Mucosa of descending colon (tissue), 3 donors: ENCODE data around the gene CACNB4. TPM values are rescaled to one million over a fixed set of nuclear protein-coding genes. Genes with fewer than 3 reads are reported as not detected.

ENCODE experiments used
- ATAC-seq: fragments of 200-7000 bp; cut with Tn5 transposase; one replicate; pipeline ENCODE4 v1.9.1; 2020; ENCODE audit warnings: mild to moderate bottlenecking, moderate library complexity
- DNase-seq, 3 donors: peaks; one replicate each; pipeline ENCODE4 v3.0.0-alpha.2; 2020
- H3K36me3 ChIP-seq: fragments of 200-600 bp; one replicate; pipeline ENCODE4 v1.8.0; 2021; ENCODE audit warnings: low read depth, mild to moderate bottlenecking
- H3K4me1 ChIP-seq: fragments of 200-600 bp; one replicate; pipeline ENCODE4 v1.8.0; 2021; ENCODE audit warnings: low read depth, mild to moderate bottlenecking
- H3K4me3 ChIP-seq: fragments of 200-600 bp; one replicate; pipeline ENCODE4 v1.8.0; 2021; ENCODE audit warnings: mild to moderate bottlenecking
- H3K9me3 ChIP-seq: fragments of 200-600 bp; one replicate; pipeline ENCODE4 v1.8.0; 2021; ENCODE audit warnings: mild to moderate bottlenecking
- intact Hi-C, 2 donors: fragments of 100-400 bp; cut with DNase I in 1 of 2; cut with micrococcal nuclease in 1 of 2; formaldehyde crosslinking; loops; one replicate each; pipeline versions ENCODE4 v1.11.0 to v1.11.1; 2022; cut with DNase I, micrococcal nuclease
- total RNA-seq, 3 donors: library from RNA; stranded (reverse); fragmentation: NEBNext Ultra II Directional in 2 of 3; extraction: Animal tissue kit (Norgen Biotek cat#: 25700) in 2 of 3; gene quantifications; one replicate each; pipeline versions ENCODE4 v1.2.1 to v1.2.4, GENCODE V29; 2021 to 2023
- TF ChIP-seq, protein P1 (sequence below): fragments of 200-600 bp; IDR thresholded peaks from one replicate; pipeline ENCODE4 v1.8.0; 2022; ENCODE audit warnings: antibody characterized with exemption, mild to moderate bottlenecking
- donor health status: DM: no; HTN: no; CAD: no; lungs with moderate emphysema.
- donor health status: DM: no; HTN: no; CAD: no.
- donor health status: DM: no; HTN: yes; CAD: no.

Gene CACNB4
- total RNA-seq, 3 donors from 2014 or later: 1.0 to 1.8 (median 1.4) TPM

DNA sequence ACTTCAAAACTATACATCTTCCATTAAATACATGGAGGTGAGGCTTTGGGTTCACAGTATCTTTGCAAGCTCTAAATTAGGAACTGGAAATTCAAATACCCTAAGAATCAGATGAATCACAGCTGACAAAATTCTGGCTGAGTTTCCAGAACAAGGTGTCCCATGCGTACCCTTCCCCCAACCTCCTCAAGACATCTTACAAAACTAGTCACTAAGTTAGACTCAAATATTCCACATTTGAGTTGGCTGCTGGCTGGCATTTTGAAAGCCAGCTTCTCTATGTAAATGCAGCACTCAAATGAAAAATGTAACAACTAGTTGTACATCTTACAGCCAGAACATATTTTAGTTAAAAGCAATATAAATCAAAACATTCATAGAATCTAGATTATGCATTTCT, 139.6 kb downstream of the CACNB4 start:
- no peak for DNase-seq
- Histone ChIP-seq H3K4me1 (no peaks in the 10 kb centered on the region), H3K4me3 (no peak overlapping the region), H3K36me3 (no peaks in the 10 kb centered on the region), H3K9me3 (no peaks in the 10 kb centered on the region)
- no peak for ATAC-seq
- TF ChIP-seq, protein P1, sequence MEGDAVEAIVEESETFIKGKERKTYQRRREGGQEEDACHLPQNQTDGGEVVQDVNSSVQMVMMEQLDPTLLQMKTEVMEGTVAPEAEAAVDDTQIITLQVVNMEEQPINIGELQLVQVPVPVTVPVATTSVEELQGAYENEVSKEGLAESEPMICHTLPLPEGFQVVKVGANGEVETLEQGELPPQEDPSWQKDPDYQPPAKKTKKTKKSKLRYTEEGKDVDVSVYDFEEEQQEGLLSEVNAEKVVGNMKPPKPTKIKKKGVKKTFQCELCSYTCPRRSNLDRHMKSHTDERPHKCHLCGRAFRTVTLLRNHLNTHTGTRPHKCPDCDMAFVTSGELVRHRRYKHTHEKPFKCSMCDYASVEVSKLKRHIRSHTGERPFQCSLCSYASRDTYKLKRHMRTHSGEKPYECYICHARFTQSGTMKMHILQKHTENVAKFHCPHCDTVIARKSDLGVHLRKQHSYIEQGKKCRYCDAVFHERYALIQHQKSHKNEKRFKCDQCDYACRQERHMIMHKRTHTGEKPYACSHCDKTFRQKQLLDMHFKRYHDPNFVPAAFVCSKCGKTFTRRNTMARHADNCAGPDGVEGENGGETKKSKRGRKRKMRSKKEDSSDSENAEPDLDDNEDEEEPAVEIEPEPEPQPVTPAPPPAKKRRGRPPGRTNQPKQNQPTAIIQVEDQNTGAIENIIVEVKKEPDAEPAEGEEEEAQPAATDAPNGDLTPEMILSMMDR: no peak
- intact Hi-C loops: no loop called here

DNA sequence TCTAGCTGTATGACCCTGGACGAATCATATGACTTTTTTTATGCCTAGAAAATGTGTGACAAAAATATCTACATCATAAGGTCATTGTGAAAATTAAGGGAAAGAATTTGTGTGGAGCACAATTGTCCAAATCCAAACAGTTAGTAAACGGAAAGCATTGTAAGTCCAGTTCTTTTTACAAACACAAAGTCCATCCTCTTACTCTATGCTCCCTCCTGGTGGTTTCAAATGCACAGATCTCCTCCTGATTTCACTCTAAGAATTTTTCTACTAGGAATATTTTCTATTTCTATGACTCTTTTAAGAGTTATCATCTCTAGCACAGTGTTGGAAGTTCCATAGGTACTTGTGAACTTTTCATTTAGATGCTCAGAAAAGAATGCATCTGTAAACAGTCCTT, 145.4 kb downstream of the CACNB4 start:
- Histone ChIP-seq H3K9me3 (no peaks in the 10 kb centered on the region), H3K4me3 (no peak overlapping the region), H3K36me3 (no peaks in the 10 kb centered on the region), H3K4me1 (no peaks in the 10 kb centered on the region)
- no peak for ATAC-seq
- DNase-seq: no peak
- TF ChIP-seq, protein P1: no peak
- intact Hi-C loops: no loop called here

DNA sequence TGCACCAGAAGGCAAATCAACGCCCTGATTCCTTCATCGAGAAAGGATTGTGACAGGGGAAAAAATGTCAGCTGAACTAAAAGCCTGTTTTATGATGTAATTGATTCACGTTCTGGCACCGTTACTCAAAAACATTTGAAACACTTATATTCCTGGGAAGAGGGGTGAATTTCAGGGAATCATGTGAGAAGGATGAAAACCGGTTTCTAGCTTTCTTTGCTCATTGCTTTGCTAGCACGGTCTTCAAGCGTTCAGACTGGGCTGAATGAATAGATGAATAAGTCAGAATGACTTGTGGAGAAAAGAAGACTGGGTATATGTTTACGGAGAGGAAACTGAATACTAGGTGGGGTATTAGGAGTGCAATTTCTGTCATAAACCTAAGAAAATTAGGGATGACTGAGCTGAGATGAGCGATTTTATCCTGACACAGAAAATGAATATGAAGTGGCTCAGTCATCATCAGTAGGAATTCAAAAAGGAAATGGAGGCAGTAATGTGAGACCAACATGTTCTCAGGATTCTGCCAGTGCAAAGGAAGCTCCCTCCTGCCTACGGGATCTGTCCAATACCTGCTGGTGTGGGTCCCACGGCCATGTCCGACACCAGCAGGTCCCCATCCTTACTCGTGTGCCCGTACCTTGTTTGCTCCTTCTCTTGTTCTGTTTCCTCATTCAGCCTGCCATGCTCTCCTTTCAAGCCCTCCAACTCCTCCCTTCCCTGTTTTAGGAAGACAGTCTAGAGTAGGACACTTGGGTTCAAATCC, 146.0 kb downstream of the CACNB4 start:
- Histone ChIP-seq H3K36me3 (no peaks in the 10 kb centered on the region), H3K9me3 (no peaks in the 10 kb centered on the region), H3K4me3 (no peak overlapping the region), H3K4me1 (no peaks in the 10 kb centered on the region)
- TF ChIP-seq, protein P1: no peak
- intact Hi-C loops: no loop called here
- DNase-seq (no peak), ATAC-seq (no peak)

DNA sequence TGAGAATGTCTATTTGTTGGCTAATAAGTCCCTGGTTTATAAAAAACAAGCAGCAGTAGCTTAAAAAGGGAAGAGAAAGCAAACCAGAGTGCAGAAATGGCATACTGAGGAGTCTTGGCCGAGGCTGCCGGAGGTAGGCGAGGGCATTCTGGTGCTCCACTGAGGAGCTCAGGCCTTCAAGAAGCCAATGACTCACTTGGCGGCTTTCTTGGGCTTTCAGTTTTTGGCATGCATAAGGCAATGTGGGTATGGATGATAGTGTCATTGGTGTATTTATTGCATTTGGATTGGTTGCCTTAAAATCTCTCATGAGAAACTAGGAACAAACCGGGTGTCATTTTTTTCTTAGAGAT, 151.1 kb downstream of the CACNB4 start:
- H3K36me3 ChIP-seq: no peaks in the 10 kb centered on the region
- DNase-seq (peak in 1 of 3 donors; percentile 6), ATAC-seq (no peak)
- intact Hi-C loops: no loop called here
- H3K4me1 ChIP-seq: no peaks in the 10 kb centered on the region
- TF ChIP-seq, protein P1: no peak
- no peak overlapping the region for H3K4me3 ChIP-seq
- H3K9me3 ChIP-seq: peaks cover 1% of the 10 kb centered on the region

GRCh38 chr2:151946899-151947812, 151.7 kb downstream of the CACNB4 start:
- intact Hi-C loops: no loop called here
- Histone ChIP-seq H3K4me1 (no peaks in the 10 kb centered on the region), H3K4me3 (no peak overlapping the region), H3K36me3 (no peaks in the 10 kb centered on the region), H3K9me3 (peaks cover 5% of the 10 kb centered on the region)
- TF ChIP-seq, protein P1: peak; percentile 6
- ATAC-seq: peak; percentile 26
- DNase-seq: peak in 1 of 3 donors; percentile 36
